Measurements from ENCODE around the gene CD2.
A peak's percentile ranks its signal among the peaks of the same experiment; 100 is the strongest.

Gene CD2

DNA sequence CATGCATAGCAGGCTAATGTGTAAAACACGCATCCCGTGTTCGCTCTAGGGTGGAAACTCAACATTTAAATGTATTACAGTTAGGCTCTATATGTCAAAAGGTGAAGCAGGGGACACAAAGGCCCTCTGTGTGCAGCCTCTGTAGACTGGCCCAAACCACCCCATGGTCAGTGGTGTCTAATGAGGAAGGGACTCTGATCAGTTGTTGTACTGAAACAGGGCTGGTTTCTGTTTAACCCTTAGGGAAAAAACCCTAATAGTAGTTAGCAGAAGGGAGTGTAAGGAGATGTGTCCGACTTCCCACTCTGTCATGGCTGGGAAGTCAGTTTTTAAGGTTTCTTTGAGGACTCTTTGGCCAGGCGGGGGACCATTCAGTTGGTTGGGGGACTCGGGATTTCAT lies 21.5 kb upstream of the CD2 start:
- no peak for DNase-seq

GRCh38 chr1:116733476-116734365 lies 20.5 kb upstream of the CD2 start:
- no peak for DNase-seq

GRCh38 chr1:116735246-116735645 lies 19.0 kb upstream of the CD2 start:
- no peak for DNase-seq

DNA sequence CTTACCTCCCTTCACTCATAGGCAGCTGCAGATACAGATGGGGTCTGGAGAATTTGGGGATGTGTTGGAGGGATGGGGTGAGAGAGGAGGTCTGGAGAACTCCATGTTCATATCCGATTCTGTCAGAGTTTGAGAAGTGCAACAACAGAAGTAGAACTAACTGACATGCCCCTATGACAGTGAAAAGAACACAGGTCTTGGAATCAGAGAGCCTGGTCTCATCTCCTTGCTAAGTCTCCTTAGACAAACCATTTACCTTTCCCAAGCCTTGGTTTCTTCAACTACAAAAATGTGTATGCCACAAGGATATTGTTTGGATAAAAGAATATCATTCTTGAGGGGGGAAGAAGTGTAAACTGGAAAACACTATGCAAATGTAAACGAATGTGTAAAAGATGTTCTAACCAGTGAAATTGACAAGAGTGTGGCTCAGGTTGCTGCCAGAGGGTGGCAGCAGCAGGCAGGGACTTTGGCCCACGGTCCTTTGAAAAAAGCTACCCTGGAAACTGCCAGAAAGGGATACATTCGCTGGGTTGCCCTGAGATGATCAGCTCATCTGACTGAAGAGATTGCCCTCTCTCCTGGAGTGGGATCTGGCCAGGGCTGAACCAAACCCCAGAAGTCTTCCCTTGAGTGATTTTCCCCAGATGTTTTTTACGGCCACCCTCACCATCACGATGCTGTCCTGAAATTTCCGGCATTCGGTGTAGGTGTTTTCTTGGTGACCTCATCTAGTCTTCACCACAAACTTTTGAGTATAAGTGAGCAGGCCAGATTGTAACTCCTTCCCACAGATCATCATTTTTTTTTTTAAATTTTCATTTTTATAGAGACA lies 17.0 kb upstream of the CD2 start:
- peak; percentile 80 to 88 for DNase-seq

DNA sequence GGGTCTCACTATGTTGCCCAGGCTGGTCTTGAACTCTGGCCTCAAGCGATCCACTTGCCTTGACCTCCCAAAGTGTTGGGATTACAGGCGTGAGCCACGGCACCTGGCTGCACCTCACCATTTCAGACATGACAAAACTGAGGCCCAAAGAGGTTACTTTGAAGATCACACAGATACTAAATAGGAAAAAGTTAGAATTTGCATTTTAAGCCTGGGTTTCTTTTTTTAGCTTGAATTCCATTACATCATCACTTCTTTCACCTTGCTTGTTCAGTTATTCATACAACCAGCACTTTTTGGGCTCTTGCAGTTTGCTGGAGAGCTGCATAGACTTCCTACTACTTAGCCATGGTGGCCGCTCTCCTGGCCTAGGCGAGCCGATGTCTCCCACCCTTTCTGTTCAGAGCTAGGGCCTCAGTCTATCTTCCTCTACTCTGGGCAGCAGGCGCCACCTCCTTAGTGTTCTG lies 16.3 kb upstream of the CD2 start:
- DNase-seq, result peak in 1 of 2 donors; percentile 70

DNA sequence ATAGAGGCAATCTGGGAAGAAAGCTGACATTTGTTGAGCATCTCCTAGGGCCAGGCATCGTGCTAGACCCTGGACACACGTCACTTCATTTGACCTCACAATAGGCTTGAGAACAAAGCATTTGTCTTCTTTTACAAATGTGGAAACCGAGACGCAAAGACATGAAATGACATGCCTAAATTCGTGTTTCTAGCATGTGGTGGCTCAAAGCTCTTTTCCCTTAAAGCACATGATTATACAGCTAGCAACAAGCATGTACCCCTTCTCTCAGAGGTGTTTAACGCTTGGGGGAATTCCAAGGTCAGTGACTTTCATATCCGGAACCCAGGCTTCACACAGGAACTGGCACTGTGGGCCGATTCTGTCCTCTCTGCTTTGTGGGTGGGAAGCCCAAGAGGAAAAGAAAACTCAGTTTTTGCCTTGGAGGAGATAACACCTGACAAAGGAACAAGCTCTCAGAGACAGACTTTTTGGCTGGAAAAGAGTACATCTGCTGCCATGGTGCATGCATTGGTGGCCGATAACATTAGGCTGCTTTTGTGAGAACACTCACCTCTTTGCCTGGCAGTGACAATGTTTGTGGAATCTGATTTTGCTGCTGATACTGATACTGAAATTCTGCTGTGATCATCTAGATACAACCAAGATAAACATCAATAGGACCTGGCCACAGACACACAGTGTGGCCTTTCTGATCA lies 15.4 kb upstream of the CD2 start:
- peak; percentile 88 to 95 for DNase-seq

GRCh38 chr1:116739371-116740012 lies 14.7 kb upstream of the CD2 start:
- no peak for DNase-seq

DNA sequence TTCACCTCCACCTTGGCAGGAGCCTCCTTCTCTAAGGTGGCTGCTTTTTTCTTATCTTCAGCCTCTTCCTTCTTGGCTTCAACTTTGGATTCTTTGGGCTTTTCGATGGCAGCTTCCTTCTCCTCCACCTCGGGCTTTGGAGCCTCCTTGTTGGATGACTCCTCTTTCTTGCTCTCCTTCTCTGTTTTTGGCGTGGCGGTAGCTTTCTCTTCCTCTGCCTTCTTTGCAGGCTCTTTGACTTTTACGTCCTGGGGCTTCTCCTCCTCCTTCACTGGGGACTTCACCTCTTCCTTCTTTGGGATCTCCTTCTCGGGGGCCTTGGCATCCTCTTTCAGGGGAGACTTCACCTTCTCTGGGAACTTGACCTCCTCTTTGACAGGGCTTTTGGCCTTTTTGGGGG lies 13.9 kb upstream of the CD2 start:
- no peak for DNase-seq

DNA sequence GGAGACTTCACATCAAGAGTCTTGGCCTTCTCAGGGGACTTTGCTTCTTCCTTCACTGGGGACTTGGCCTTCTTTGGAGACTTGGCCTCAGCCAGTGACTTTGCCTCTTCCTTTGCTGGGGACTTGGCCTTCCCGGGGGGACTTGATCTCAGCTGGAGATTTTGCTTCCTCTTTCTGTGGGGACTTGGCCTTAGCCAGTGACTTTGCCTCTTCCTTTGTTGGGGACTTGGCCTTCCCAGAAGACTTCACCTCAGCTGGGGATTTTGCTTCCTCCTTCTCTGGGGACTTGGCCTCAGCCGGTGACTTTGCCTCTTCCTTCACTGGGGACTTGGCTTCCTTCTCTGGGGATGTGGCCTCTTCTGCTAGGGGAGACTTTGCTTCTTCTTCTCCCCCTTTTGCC lies 13.5 kb upstream of the CD2 start:
- DNase-seq, result peak in 1 of 2 donors; percentile 5

GRCh38 chr1:116741836-116742565 lies 12.2 kb upstream of the CD2 start:
- no peak for DNase-seq

GRCh38 chr1:116743535-116743934 lies 10.7 kb upstream of the CD2 start:
- peak in 1 of 2 donors; percentile 15 for DNase-seq

DNA sequence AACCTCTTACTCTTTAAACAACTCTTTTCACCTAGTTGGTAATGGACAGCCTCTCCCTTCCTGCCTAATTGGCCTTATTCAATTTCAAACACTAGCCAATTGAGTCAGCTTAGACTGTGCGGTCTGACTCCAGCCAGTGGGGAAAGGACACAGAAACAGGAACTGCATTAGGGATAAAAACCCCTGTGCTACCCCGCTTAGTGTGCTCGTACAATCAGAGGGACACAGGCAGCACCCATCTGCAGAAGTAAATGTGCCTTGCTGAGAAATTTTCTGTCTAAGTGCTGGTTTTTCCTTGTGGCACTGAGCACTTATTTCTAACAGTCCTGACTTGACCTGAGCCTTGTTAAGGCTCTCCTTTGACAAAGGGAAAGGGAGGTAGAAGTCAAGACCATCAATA lies 6.0 kb upstream of the CD2 start:
- DNase-seq, result no peak

- DNase-seq, result peak in 1 of 2 donors; percentile 34
These were observed 3.1 kb upstream of the CD2 start for GRCh38 chr1:116751146-116751545.

GRCh38 chr1:116751621-116752020 lies 2.6 kb upstream of the CD2 start:
- DNase-seq, result no peak

DNA sequence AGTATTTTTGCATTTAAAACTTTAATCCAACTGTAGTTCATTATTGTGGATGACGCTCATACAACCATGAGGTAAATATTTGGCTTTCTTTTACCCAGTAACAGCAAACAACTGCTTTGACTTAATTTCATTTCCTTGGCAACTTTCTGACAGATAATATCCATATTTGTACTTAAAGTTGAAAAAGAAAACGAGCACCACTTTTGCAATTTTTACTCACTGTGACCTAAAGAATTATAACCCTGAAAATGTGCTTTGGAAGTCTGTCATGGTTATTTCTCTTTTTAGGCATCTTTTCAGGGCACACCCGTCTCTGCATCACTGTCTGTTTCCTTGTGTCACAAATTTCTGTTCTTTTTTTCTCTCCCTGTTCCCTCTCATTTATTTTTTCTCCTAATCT lies 918 bp upstream of the CD2 start:
- DNase-seq, result peak in 1 of 2 donors; percentile 49

DNA sequence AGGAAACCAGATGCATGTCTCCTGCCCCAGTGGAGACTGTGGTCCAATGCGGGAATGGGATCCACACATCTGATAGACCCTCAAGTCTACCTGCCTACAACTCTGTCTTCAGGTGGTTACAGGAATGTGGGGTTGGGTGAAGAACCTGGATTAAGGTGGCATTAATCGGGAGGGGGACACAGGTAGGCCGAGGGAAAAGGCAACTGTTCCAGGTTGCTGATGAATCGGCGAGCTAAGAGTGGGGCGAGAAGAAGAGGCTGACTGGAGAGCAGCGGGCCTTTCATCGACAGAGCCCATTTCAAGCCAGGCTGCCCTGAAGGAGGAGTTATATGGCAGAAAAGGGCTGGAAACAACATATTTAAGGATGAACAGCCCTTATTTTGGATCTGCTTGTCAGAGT lies 836 bp downstream of the CD2 start:
- peak in 1 of 2 donors; percentile 41 for DNase-seq

DNA sequence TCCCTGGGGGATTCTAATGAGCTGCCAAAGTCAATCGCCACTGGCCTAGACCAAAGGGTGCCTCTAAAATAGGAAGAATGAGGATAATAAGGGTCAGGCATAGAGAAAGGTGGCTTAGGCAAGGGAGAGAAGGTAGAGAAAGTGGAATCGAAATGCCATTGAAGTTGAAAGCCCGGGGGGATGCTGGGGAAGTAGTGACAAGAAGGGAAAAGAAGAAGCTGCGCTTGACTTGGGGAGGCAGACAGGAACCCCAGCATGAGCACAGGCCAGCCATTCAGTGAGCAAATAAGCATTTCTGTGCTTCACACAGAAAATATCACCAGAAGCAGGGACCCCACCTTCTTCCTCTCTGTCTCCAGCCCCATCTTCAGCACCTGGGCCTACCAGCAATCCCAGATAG lies 1.5 kb downstream of the CD2 start:
- peak in 1 of 2 donors; percentile 45 for DNase-seq

DNA sequence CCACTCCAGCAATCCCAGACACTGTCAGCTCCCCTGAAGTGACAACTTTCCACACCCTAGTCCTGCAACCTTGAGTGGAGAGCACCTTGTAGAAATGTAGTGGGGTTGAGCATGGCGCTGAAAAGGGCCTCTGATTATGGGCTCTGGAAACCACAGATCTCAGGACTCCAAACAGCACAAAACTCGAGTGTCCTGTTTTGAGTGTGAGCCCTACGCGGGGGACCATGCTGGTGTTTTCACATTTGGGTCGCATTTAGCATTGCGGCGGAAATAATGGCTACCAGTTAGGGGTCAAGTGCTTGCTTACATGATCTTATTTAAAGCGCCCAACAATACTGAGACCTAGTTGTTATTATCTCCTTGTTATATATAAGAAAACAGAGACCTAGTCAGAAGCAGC lies 1.9 kb downstream of the CD2 start:
- DNase-seq, result peak in 1 of 2 donors; percentile 51

DNA sequence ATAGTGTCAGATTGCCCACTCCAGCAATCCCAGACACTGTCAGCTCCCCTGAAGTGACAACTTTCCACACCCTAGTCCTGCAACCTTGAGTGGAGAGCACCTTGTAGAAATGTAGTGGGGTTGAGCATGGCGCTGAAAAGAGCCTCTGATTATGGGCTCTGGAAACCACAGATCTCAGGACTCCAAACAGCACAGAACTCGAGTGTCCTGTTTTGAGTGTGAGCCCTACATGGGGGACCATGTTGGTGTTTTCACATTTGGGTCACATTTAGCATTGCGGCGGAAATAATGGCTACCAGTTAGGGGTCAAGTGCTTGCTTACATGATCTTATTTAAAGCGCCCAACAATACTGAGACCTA lies 4.2 kb downstream of the CD2 start:
- DNase-seq, result peak in 1 of 2 donors; percentile 47

DNA sequence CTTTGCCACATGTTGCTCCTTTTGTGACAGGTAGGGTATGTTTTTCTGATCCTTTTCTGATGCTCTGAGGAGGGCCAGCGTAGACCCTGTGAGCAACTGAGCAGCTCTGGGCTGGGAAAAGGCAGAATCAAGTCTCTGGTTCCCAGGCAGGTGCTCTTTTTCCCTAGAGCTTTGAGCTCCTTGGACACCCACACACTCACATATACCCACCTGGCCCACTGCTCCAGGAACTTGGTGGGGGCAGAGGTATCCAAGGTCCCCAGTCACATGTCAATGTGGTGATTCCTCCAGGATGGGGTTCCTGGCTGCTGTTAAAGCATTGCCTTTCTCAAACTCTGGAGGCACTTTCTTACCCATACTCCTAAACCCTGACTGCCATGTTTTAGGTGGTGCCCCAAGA lies 5.4 kb downstream of the CD2 start:
- DNase-seq, result no peak

GRCh38 chr1:116760487-116760886 lies 6.3 kb downstream of the CD2 start:
- no peak for DNase-seq
